Measurements from ENCODE around the gene AP1G1. TPM values are rescaled to one million over a fixed set of nuclear protein-coding genes. Genes with fewer than 3 reads are reported as not detected.

Gene AP1G1
- polyA plus RNA-seq, 1 donor (not counting 4 experiments of a cell fraction or from before 2014, with no cell fraction given): 62.5 TPM

DNA sequence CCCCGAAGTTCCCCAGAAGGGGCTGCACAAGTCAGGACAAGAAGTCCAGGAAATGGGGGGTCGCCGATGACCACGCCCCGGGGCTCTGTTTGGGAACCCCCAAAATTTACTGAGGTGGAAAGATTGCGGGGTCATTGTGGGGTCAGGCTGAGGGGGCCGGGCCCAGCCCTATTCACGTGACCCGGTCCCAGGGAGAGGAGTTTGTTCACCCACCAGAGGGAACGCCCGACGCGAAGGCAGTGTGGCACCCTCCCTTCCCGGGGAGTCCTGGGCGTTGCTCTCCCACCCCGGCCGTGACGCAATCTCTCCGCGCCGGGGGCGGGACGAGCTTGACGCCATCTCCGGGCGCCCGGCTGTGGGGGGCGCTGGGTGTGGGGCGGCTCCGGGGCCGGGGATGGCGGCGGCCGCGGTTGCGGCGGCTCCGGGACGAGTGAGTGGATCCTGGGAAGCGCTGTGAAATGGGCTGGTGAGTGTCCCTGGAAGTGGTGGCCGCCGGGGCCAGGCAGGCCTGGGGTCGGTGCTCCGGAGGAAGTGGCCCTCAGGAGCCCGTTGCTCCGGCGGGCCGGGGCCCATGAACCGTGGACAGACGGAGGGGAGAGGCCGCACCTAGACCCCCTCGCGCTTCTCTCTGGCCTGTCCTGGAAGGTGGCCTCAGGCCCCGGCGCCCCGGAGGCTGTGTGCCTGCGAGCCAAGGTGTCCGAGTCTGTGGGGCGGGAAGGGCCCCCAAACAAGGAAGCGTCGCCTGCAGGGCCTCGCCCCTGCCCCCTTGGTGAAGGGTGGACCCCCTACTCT, 37.2 kb upstream of the AP1G1 start, which contains the start of gene ATXN1L:
TSS of gene ATXN1L (plus strand) at position 338 of the 792 bp plus-strand sequence. CDS start 3,765 bp downstream, outside the sequence.
- Histone ChIP-seq H3K27ac (ENCODE audit: control insufficient read depth, insufficient read depth, low read length) (peak within 1 kb of the TSS; percentile 96), H4K20me1 (ENCODE audit: control insufficient read depth, extremely low read depth, insufficient read depth, low read length) (no peaks in the 10 kb centered on the region), H3K4me3 (ENCODE audit: control insufficient read depth in 2 of 3, extremely low read depth in 1 of 3, insufficient read depth in 2 of 3, low read depth in 1 of 3, low read length in 3 of 3) (peak within 1 kb of the TSS; percentile 97 to 100 (median 98)), H3K9me3 (ENCODE audit: control insufficient read depth, low read depth, low read length) (no peaks in the 10 kb centered on the region), H3K4me2 (ENCODE audit: control insufficient read depth, extremely low read depth, insufficient read depth, low read depth, low read length) (peak within 1 kb of the TSS; percentile 93), H3K79me2 (ENCODE audit: control insufficient read depth, insufficient read depth, low read length) (peaks cover 23% of the 10 kb centered on the region), H3K27me3 (ENCODE audit: control insufficient read depth, extremely low read depth, insufficient read depth, low read length) (no peaks in the 10 kb centered on the region), H3K9ac (ENCODE audit: control insufficient read depth, extremely low read depth, insufficient read depth, low read length) (peak within 1 kb of the TSS; percentile 97), H3K9me1 (ENCODE audit: control insufficient read depth, extremely low read depth, insufficient read depth, low read length) (peaks cover 3% of the 10 kb centered on the region), H2AFZ (ENCODE audit: control insufficient read depth, low read length) (peak within 1 kb of the TSS; percentile 73), H3K36me3 (ENCODE audit: control insufficient read depth in 2 of 2, extremely low read depth in 1 of 2, insufficient read depth in 2 of 2, low read length in 2 of 2) (peaks cover 14 to 18% of the 10 kb centered on the region in 2 experiments), H3K4me1 (ENCODE audit: control insufficient read depth, extremely low read depth, insufficient read depth, low read length) (peaks cover 12% of the 10 kb centered on the region)
- no peak for FAIRE-seq
- dilution Hi-C loops (cut with MboI; ENCODE audit: extremely low pct_ligation_motif_present, low sequenced_read_pairs): no loop called here
- peak; percentile 67 for DNase-seq (ENCODE audit: low read depth, low spot score)
- no peak for TF ChIP-seq EZH2 (IDR thresholded peaks at IDR 0.05; ENCODE audit: low read length)
- TF ChIP-seq, protein P1, sequence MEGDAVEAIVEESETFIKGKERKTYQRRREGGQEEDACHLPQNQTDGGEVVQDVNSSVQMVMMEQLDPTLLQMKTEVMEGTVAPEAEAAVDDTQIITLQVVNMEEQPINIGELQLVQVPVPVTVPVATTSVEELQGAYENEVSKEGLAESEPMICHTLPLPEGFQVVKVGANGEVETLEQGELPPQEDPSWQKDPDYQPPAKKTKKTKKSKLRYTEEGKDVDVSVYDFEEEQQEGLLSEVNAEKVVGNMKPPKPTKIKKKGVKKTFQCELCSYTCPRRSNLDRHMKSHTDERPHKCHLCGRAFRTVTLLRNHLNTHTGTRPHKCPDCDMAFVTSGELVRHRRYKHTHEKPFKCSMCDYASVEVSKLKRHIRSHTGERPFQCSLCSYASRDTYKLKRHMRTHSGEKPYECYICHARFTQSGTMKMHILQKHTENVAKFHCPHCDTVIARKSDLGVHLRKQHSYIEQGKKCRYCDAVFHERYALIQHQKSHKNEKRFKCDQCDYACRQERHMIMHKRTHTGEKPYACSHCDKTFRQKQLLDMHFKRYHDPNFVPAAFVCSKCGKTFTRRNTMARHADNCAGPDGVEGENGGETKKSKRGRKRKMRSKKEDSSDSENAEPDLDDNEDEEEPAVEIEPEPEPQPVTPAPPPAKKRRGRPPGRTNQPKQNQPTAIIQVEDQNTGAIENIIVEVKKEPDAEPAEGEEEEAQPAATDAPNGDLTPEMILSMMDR (optimal IDR thresholded peaks at IDR 0.05 in 1 of 3, IDR thresholded peaks at IDR 0.05 in 1 of 3, conservative IDR thresholded peaks at IDR 0.05 in 1 of 3; ENCODE audit: extremely low read depth in 1 of 3, insufficient read depth in 2 of 3, low read length in 3 of 3): no peak

DNA sequence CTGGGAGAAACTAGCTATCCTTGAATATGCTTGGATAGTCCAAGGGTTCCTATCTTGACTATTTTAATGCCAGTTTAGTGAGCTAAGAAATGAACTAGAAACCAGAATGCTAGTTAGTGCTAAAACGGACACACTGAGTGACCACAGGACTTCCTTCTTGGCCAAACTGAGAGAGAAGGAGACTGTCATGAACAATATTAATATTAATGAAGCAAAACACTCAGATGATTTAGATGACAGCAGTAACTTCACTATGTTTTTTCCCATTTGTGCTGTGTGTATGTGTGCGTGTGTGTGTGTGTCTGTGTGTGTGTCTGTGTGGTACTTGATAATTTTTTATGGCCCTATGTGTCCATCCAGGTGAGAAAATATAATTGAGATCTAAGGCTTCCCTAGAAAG, 34.9 kb upstream of the AP1G1 start:
- Histone ChIP-seq H3K4me1 (ENCODE audit: control insufficient read depth, extremely low read depth, insufficient read depth, low read length) (peaks cover 12% of the 10 kb centered on the region), H4K20me1 (ENCODE audit: control insufficient read depth, extremely low read depth, insufficient read depth, low read length) (no peaks in the 10 kb centered on the region), H3K79me2 (ENCODE audit: control insufficient read depth, insufficient read depth, low read length) (peaks cover 23% of the 10 kb centered on the region), H3K27me3 (ENCODE audit: control insufficient read depth, extremely low read depth, insufficient read depth, low read length) (no peaks in the 10 kb centered on the region), H3K9me1 (ENCODE audit: control insufficient read depth, extremely low read depth, insufficient read depth, low read length) (no peaks in the 10 kb centered on the region), H3K4me3 (ENCODE audit: control insufficient read depth in 2 of 3, extremely low read depth in 1 of 3, insufficient read depth in 2 of 3, low read depth in 1 of 3, low read length in 3 of 3) (no peak overlapping the region), H3K9ac (ENCODE audit: control insufficient read depth, extremely low read depth, insufficient read depth, low read length) (no peak overlapping the region), H2AFZ (ENCODE audit: control insufficient read depth, low read length) (no peak overlapping the region), H3K4me2 (ENCODE audit: control insufficient read depth, extremely low read depth, insufficient read depth, low read depth, low read length) (no peak overlapping the region), H3K36me3 (ENCODE audit: control insufficient read depth in 2 of 2, extremely low read depth in 1 of 2, insufficient read depth in 2 of 2, low read length in 2 of 2) (no peaks in the 10 kb centered on the region), H3K27ac (ENCODE audit: control insufficient read depth, insufficient read depth, low read length) (no peak overlapping the region), H3K9me3 (ENCODE audit: control insufficient read depth, low read depth, low read length) (no peaks in the 10 kb centered on the region)
- no peak for FAIRE-seq
- no peak for TF ChIP-seq EZH2 (IDR thresholded peaks at IDR 0.05; ENCODE audit: low read length)
- TF ChIP-seq, protein P1 (optimal IDR thresholded peaks at IDR 0.05 in 1 of 3, IDR thresholded peaks at IDR 0.05 in 1 of 3, conservative IDR thresholded peaks at IDR 0.05 in 1 of 3; ENCODE audit: extremely low read depth in 1 of 3, insufficient read depth in 2 of 3, low read length in 3 of 3): no peak
- DNase-seq (ENCODE audit: low read depth, low spot score): no peak
- dilution Hi-C loops (cut with MboI; ENCODE audit: extremely low pct_ligation_motif_present, low sequenced_read_pairs): no loop called here

All from keratinocyte (primary cell).